Kidney epithelial cell (primary cell): ENCODE results near the gene PDE6C. TPM values are rescaled to one million over a fixed set of nuclear protein-coding genes. Genes with fewer than 3 reads are reported as not detected.

Experiments
- DNase-seq: peaks from one replicate; pipeline ENCODE4 v3.0.0-alpha.2; 2010; ENCODE audit warnings: low read depth
- H3K27me3 ChIP-seq: 2 replicates; pipeline ENCODE4 v1.6.0; 2011; ENCODE audit warnings: low read length; ENCODE audit not compliant: control insufficient read depth, insufficient read depth
- H3K36me3 ChIP-seq: 2 replicates; pipeline ENCODE4 v1.5.1; 2011; ENCODE audit warnings: low read length; ENCODE audit not compliant: control insufficient read depth, insufficient read depth
- H3K4me3 ChIP-seq: 2 replicates; pipeline ENCODE4 v1.5.1; 2011; ENCODE audit warnings: low read depth, mild to moderate bottlenecking, control low read depth, low read length
- total RNA-seq: library from RNA; depleted of rRNA; stranded (reverse); fragments of >200 nt; gene quantifications from 2 replicates; pipeline ENCODE4 v1.2.3, GENCODE V29; 2015
- TF ChIP-seq, protein P1 (sequence below): IDR thresholded peaks from 2 replicates; pipeline ENCODE4 v1.5.1; 2011; ENCODE audit warnings: mild to moderate bottlenecking, moderate library complexity, low read length, control low read depth, inconsistent platforms; ENCODE audit not compliant: insufficient read depth, poor library complexity, severe bottlenecking

Gene PDE6C
- total RNA-seq, 1 donor from 2014 or later, result not detected

DNA sequence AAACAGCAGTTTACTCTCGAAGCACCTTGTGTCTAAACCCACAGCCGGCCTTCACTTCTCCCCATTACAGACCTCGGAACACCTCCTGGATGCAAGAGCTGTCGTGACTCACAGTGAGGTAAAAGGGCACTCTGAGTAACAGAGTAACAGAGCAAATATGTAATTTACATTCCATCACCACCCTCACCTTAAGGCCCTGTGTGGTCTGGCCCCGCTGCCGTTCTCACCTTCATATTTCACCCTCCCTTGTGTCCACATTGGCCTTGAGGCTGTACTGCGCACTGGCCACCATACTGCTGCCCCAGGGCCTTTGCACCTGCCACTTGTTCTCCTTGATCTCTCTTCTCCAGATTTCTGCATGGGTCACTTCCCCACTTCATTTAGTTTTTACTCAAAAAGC, 33.2 kb upstream of the PDE6C start:
- no peaks in the 10 kb centered on the region for H3K36me3 ChIP-seq
- peak; percentile 14 for DNase-seq
- TF ChIP-seq, protein P1, sequence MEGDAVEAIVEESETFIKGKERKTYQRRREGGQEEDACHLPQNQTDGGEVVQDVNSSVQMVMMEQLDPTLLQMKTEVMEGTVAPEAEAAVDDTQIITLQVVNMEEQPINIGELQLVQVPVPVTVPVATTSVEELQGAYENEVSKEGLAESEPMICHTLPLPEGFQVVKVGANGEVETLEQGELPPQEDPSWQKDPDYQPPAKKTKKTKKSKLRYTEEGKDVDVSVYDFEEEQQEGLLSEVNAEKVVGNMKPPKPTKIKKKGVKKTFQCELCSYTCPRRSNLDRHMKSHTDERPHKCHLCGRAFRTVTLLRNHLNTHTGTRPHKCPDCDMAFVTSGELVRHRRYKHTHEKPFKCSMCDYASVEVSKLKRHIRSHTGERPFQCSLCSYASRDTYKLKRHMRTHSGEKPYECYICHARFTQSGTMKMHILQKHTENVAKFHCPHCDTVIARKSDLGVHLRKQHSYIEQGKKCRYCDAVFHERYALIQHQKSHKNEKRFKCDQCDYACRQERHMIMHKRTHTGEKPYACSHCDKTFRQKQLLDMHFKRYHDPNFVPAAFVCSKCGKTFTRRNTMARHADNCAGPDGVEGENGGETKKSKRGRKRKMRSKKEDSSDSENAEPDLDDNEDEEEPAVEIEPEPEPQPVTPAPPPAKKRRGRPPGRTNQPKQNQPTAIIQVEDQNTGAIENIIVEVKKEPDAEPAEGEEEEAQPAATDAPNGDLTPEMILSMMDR, result no peak
- H3K4me3 ChIP-seq, result no peak overlapping the region
- no peaks in the 10 kb centered on the region for H3K27me3 ChIP-seq

DNA sequence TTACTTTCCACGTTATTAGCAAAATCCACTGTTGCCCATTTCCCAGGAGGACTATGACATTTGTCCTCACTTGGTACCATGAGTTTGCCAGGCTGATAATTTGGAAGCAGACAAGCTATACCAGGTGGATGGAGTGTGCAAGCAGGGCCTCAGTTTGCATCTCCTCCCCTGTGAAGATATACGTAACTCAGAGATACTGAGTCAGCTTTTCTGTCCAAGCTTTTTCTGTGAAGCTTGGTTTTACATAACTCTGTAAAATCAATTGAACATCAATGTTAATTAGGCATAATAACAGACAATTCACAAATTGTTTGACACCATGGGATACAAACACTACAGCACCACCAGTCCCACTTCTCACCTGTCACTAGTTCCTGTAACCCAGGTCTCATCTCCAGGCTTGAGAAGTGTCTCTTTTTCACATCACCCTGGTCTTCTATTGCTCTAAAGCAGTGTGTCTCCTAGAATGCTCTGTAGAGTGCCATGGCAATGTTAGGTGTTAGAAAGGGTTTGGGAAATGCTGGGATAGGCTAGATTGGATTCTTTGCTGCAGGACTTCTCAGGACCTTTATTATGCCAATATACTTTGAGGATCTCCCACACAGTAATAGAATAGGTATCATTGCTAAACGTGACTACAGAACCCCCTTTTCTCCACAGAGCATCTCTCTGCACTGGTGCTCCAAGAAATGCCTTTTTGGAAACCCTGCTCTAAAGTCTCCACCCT, 32.2 kb upstream of the PDE6C start:
- no peak overlapping the region for H3K4me3 ChIP-seq
- TF ChIP-seq, protein P1, result no peak
- H3K27me3 ChIP-seq, result no peaks in the 10 kb centered on the region
- H3K36me3 ChIP-seq, result no peaks in the 10 kb centered on the region
- no peak for DNase-seq

GRCh38 chr10:93580828-93581227, 31.5 kb upstream of the PDE6C start:
- no peak for DNase-seq
- Histone ChIP-seq H3K4me3 (no peak overlapping the region), H3K36me3 (no peaks in the 10 kb centered on the region), H3K27me3 (peaks cover 2% of the 10 kb centered on the region)
- TF ChIP-seq, protein P1, result no peak

GRCh38 chr10:93584445-93584844, 27.9 kb upstream of the PDE6C start:
- Histone ChIP-seq H3K36me3 (no peaks in the 10 kb centered on the region), H3K27me3 (peaks cover 2% of the 10 kb centered on the region), H3K4me3 (no peak overlapping the region)
- TF ChIP-seq, protein P1, result no peak
- no peak for DNase-seq

DNA sequence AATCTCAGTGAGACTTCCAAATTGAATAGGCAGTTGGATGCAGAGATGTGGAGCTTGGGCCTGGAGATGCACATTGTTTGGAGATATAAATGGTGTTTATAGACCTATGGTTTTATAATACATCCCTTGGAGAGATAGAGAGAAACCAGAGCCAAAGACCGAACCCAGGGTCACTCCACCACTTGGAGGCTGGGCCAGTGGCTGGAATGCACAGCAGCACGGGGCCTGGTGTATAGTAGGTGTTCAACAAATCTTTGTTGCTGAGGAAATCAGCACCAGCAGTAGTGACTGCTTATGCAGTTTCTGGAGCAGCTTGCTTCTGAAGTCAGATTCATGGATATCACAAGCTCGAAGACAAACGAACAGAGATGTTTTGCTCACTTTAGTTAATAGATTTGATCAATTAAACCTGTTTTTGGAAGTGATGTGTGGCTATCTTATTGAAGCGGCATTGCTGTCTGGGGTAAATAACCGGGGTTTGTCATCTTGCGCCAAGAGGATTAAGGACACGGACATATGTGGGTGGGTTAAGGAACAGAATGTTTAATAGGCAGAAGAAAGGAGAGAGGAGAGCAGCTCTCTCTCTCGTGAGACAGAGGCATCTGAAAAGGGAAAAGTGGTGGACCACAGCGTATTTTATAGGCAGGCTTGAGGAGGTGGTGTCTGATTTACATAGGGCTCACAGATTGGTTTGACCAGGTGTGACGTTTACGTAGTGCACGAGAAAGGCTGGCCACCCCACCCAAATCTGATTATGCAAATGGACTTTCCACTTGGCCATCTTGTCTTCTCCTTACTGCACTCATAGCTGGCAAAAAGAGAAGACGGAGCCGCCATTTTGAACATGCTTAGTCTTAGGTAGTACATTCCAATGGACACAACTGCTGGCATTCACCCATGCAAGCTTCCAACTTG, 22.4 kb upstream of the PDE6C start:
- H3K4me3 ChIP-seq, result no peak overlapping the region
- peaks cover 2% of the 10 kb centered on the region for H3K27me3 ChIP-seq
- no peak for DNase-seq
- H3K36me3 ChIP-seq, result no peaks in the 10 kb centered on the region
- TF ChIP-seq, protein P1, result no peak
